Activated T-helper 2 cell treated with anti-CD3 and anti-CD28 coated beads, Interferon-gamma antibody, Interleukin-2, Interleukin-4, amounts not matched to agents 10 μg/mL and 5 μg/mL and 100 μg/mL, durations not matched to agents 14 hours and 24 hours and 36 hours (primary cell): Measurements from ENCODE around the gene TMC6. TPM values are rescaled to one million over a fixed set of nuclear protein-coding genes. Genes with fewer than 3 reads are reported as not detected.

Experiments used
- DNase-seq: peaks from one replicate; pipeline ENCODE4 v3.0.0; 2021; ENCODE audit warnings: low spot score
- H3K27ac Mint-ChIP-seq: one replicate; pipeline ENCODE4 v1.8.0; 2021; ENCODE audit warnings: mixed read lengths
- H3K27me3 Mint-ChIP-seq: one replicate; pipeline ENCODE4 v1.8.0; 2021; ENCODE audit warnings: low read depth, mixed read lengths
- H3K36me3 Mint-ChIP-seq: one replicate; pipeline ENCODE4 v1.8.0; 2021; ENCODE audit warnings: low read depth, mixed read lengths
- H3K4me1 Mint-ChIP-seq: one replicate; pipeline ENCODE4 v1.8.0; 2021; ENCODE audit warnings: low read depth, mixed read lengths
- H3K4me3 Mint-ChIP-seq: one replicate; pipeline ENCODE4 v1.8.0; 2021; ENCODE audit warnings: low read depth, mild to moderate bottlenecking, moderate library complexity, mixed read lengths
- H3K9me3 Mint-ChIP-seq: one replicate; pipeline ENCODE4 v1.8.0; 2021; ENCODE audit warnings: mixed read lengths
- intact Hi-C: fragments of 100-400 bp; cut with micrococcal nuclease; formaldehyde crosslinking; loops from one replicate; pipeline ENCODE4 v1.15.1; 2023
- total RNA-seq: library from RNA; stranded (reverse); gene quantifications from 2 replicates; pipeline ENCODE4 v1.2.3, GENCODE V29; 2022

TMC6 gene
- total RNA-seq, 1 donor from 2014 or later = 240 TPM

GRCh38 chr17:78111727-78112517, 16.6 kb downstream of the TMC6 start:
- Mint-ChIP-seq H3K27ac (no peak overlapping the region), H3K9me3 (no peaks in the 10 kb centered on the region), H3K36me3 (peaks cover 68% of the 10 kb centered on the region), H3K4me1 (peaks cover 36% of the 10 kb centered on the region), H3K27me3 (no peaks in the 10 kb centered on the region), H3K4me3 (no peak overlapping the region)
- intact Hi-C loops = loop anchor here (2.0 kb wide), 1 partner anchor 65 kb away; no protein-coding TSS in a partner anchor
- no peak for DNase-seq

GRCh38 chr17:78111016-78111726, 17.4 kb downstream of the TMC6 start:
- Mint-ChIP-seq H3K27ac (no peak overlapping the region), H3K4me1 (peaks cover 36% of the 10 kb centered on the region), H3K9me3 (no peaks in the 10 kb centered on the region), H3K4me3 (no peak overlapping the region), H3K27me3 (no peaks in the 10 kb centered on the region), H3K36me3 (peaks cover 65% of the 10 kb centered on the region)
- DNase-seq = no peak
- intact Hi-C loops = no loop called here

GRCh38 chr17:78110363-78111015, 18.1 kb downstream of the TMC6 start:
- no peak for DNase-seq
- no peaks in the 10 kb centered on the region for H3K27me3 Mint-ChIP-seq
- H3K4me1 Mint-ChIP-seq = peaks cover 36% of the 10 kb centered on the region
- H3K36me3 Mint-ChIP-seq = peaks cover 65% of the 10 kb centered on the region
- intact Hi-C loops = no loop called here
- no peak overlapping the region for H3K4me3 Mint-ChIP-seq
- no peak overlapping the region for H3K27ac Mint-ChIP-seq
- no peaks in the 10 kb centered on the region for H3K9me3 Mint-ChIP-seq

GRCh38 chr17:78109489-78109761, 19.1 kb downstream of the TMC6 start:
- Mint-ChIP-seq H3K36me3 (peaks cover 60% of the 10 kb centered on the region), H3K27ac (no peak overlapping the region), H3K4me3 (no peak overlapping the region), H3K4me1 (peaks cover 29% of the 10 kb centered on the region), H3K9me3 (no peaks in the 10 kb centered on the region), H3K27me3 (no peaks in the 10 kb centered on the region)
- DNase-seq = no peak
- intact Hi-C loops = no loop called here

- H3K4me3 Mint-ChIP-seq = no peak overlapping the region
- H3K9me3 Mint-ChIP-seq = no peaks in the 10 kb centered on the region
- intact Hi-C loops = no loop called here
- DNase-seq = no peak
- H3K36me3 Mint-ChIP-seq = peaks cover 56% of the 10 kb centered on the region
- H3K4me1 Mint-ChIP-seq = peaks cover 24% of the 10 kb centered on the region
- H3K27ac Mint-ChIP-seq = no peak overlapping the region
- no peaks in the 10 kb centered on the region for H3K27me3 Mint-ChIP-seq
Measured at GRCh38 chr17:78108726-78109488, 19.6 kb downstream of the TMC6 start.

- H3K4me3 Mint-ChIP-seq = no peak overlapping the region
- no peak for DNase-seq
- peak overlapping the region; percentile 63 for H3K27ac Mint-ChIP-seq
- H3K4me1 Mint-ChIP-seq = peaks cover 17% of the 10 kb centered on the region
- intact Hi-C loops = no loop called here
- peaks cover 53% of the 10 kb centered on the region for H3K36me3 Mint-ChIP-seq
- H3K27me3 Mint-ChIP-seq = no peaks in the 10 kb centered on the region
- H3K9me3 Mint-ChIP-seq = no peaks in the 10 kb centered on the region
Measured at GRCh38 chr17:78107976-78108725, 20.4 kb downstream of the TMC6 start.

GRCh38 chr17:78107457-78107856, 21.1 kb downstream of the TMC6 start:
- DNase-seq = no peak
- H3K9me3 Mint-ChIP-seq = no peaks in the 10 kb centered on the region
- peak overlapping the region; percentile 63 for H3K27ac Mint-ChIP-seq
- intact Hi-C loops = no loop called here
- H3K4me1 Mint-ChIP-seq = peaks cover 13% of the 10 kb centered on the region
- H3K4me3 Mint-ChIP-seq = no peak overlapping the region
- H3K27me3 Mint-ChIP-seq = no peaks in the 10 kb centered on the region
- peaks cover 48% of the 10 kb centered on the region for H3K36me3 Mint-ChIP-seq

GRCh38 chr17:78106211-78106610, 22.3 kb downstream of the TMC6 start:
- Mint-ChIP-seq H3K27me3 (no peaks in the 10 kb centered on the region), H3K9me3 (no peaks in the 10 kb centered on the region), H3K27ac (no peak overlapping the region), H3K4me1 (peaks cover 12% of the 10 kb centered on the region), H3K4me3 (no peak overlapping the region), H3K36me3 (peaks cover 52% of the 10 kb centered on the region)
- DNase-seq = no peak
- intact Hi-C loops = no loop called here

GRCh38 chr17:78105551-78105950, 23.0 kb downstream of the TMC6 start:
- no peak overlapping the region for H3K4me3 Mint-ChIP-seq
- peaks cover 11% of the 10 kb centered on the region for H3K4me1 Mint-ChIP-seq
- peaks cover 49% of the 10 kb centered on the region for H3K36me3 Mint-ChIP-seq
- no peaks in the 10 kb centered on the region for H3K27me3 Mint-ChIP-seq
- no peaks in the 10 kb centered on the region for H3K9me3 Mint-ChIP-seq
- H3K27ac Mint-ChIP-seq = no peak overlapping the region
- intact Hi-C loops = no loop called here
- no peak for DNase-seq

- H3K27ac Mint-ChIP-seq = no peak overlapping the region
- no peak overlapping the region for H3K4me3 Mint-ChIP-seq
- H3K4me1 Mint-ChIP-seq = peaks cover 11% of the 10 kb centered on the region
Measured at GRCh38 chr17:78105101-78105500, 23.5 kb downstream of the TMC6 start.

GRCh38 chr17:78104540-78104941, 24.0 kb downstream of the TMC6 start:
- DNase-seq = no peak
- Mint-ChIP-seq H3K4me1 (peaks cover 11% of the 10 kb centered on the region), H3K27ac (no peak overlapping the region), H3K4me3 (no peak overlapping the region), H3K36me3 (peaks cover 52% of the 10 kb centered on the region), H3K9me3 (no peaks in the 10 kb centered on the region), H3K27me3 (no peaks in the 10 kb centered on the region)
- intact Hi-C loops = no loop called here

More at GRCh38 chr17:78105101-78105500, 23.5 kb downstream of the TMC6 start:
- DNase-seq = no peak
- intact Hi-C loops = no loop called here
- Mint-ChIP-seq H3K36me3 (peaks cover 48% of the 10 kb centered on the region), H3K27me3 (no peaks in the 10 kb centered on the region), H3K9me3 (no peaks in the 10 kb centered on the region)

GRCh38 chr17:78103311-78103710, 25.2 kb downstream of the TMC6 start:
- Mint-ChIP-seq H3K36me3 (peaks cover 55% of the 10 kb centered on the region), H3K9me3 (no peaks in the 10 kb centered on the region), H3K4me1 (peaks cover 11% of the 10 kb centered on the region), H3K4me3 (no peak overlapping the region), H3K27ac (no peak overlapping the region), H3K27me3 (no peaks in the 10 kb centered on the region)
- DNase-seq = no peak
- intact Hi-C loops = no loop called here
